NCI-H1694 (cell line): ENCODE data around the gene SCARF2.
"Not testable (repeated sequence)": the region's sequence is repeated elsewhere in the genome, so short reads cannot be mapped to it uniquely, and the experiment has no call there.

ENCODE experiments used
- DNase-seq: peaks from one replicate; lab custom pipeline; 2025; lab: John Stamatoyannopoulos, UW

Gene SCARF2

DNA sequence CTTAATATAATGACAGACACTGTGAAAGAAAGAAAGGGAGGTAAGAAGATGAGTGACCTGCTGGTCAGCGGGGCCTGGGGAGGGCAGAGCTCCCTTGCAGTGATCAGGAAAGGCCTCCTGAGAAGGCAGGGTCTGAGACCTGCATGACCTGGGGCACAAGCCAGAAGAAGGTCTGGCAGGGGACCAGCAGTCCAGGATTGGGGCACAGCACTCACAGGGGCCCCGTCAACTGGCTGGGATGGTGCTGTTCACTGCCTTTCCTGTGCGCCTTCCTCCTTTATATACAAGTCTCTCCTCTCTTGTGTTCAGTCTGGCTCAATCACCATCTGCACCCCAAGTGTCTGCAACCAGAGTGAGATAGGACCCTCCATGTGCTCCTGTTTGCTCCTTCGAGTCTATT is 22.2 kb upstream of the SCARF2 start:
- no peak for DNase-seq

DNA sequence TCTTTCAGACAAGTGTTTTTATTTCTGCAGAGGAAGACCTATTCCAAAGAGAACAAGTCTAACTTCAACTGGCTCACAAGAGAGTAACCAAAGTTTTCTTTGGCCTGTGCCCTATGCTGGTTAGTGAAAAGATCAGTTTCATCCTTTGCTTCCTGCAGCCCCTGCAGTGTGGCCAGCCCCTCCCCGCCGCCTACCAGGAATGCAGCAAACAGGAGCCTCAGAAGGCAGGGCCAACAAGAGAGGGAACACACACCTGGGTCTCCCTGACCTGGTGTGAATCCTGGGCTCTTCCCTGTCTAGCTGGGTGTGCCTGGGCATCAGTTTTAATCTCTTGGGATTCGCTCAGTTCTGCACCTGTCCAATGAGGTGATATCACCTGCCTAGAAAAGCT is 21.5 kb upstream of the SCARF2 start:
- DNase-seq, result no peak

DNA sequence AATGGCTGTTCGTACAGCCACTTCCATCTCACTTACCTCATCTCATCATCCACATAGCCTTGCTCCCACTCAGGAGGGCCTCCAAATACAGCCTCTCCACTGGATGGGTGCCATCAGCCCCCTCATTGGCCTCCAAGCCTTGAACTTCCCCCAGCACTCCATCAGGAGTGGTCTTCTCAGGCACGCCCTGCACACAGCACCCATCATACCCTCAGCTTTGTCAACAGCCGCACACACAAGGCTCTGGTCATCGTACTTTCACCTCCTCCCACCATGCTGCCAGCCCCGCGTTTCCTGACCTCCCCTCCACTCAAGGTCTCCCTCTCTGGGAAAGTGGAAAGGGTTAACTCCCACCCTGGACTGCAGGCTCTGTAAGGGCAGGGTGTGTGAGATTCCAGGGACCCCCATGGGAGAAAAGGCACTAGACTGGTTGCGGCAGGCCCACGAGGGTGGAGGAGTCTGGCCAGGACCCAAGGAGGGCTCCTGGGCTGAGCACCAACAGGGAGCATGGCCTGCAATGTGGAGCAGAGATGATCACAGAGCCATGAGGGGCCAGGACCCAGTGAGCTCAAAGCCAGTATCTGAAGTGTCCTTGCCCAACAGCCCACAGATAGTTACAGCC is 21.0 kb upstream of the SCARF2 start:
- DNase-seq, result no peak

DNA sequence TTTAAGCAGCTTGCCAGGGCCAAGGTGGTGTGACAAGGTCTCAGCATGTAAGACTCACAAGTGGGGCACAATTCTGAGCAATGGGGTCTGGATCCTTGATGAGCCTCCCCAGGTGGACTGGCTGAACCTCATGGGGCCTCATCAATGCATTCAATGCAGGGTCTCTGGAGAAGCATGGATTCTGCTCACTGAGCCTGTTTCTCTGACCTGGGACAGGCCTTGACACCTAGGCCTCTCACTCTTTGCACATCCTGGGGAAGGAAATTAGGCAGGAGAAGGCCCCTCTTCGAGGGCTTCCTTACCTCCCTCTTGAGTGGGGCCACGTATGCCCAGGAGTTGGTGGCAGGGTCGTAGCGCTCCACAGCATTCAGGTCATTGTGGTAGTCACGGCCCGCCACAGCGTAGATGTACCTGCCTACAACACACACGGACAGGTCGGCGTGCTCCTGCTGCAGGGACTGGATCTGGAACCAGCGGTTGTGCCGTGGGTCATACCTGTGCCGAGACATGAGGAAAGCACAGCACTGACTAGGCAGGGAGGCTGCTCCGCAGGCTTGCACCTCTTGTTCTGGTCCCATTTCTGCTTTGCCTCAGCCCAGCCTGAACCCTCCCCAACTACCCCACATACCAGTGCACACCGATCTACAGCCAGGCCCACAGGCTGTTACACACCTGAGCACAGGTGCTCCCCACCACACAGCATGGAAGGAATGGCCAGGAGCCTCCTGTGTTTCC is 20.0 kb upstream of the SCARF2 start:
- DNase-seq, result no peak

DNA sequence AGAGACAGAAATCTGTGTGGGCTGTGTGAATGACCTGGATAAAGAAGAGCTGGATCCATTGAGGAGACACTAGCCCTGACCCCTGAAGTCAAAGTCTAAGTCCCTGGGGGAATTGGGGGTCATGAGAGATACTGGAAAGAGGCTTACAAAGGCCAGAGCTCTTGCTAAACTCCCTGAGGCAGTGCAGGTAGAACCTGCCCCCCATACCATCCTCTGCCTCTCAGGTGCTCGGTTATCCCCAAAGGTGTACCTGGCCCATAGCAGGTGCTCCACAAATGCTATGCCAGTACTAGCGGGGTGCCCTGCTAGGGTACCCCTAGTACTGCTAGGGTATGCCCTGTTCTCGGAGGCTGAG is 19.1 kb upstream of the SCARF2 start:
- no peak for DNase-seq

- DNase-seq, result peak; percentile 80
Measured at GRCh38 chr22:20456064-20456721, 18.6 kb upstream of the SCARF2 start.

DNA sequence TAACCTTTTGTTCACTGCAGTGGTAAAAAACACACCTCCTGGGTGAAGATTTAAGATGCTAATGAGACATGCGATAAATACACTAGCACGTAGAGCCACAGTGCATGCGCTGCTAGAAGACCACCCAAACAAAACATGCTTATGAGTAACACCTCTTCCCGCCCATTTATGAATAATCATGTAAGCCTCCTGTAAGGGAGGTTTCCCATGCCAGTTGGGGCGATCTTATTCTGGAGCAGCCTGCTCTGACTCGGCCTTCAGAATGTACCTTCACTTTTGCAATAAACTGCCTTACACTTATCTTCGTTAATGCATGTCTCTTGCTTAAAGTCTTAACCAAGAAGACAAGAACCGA is 18.1 kb upstream of the SCARF2 start:
- DNase-seq, result no peak

DNA sequence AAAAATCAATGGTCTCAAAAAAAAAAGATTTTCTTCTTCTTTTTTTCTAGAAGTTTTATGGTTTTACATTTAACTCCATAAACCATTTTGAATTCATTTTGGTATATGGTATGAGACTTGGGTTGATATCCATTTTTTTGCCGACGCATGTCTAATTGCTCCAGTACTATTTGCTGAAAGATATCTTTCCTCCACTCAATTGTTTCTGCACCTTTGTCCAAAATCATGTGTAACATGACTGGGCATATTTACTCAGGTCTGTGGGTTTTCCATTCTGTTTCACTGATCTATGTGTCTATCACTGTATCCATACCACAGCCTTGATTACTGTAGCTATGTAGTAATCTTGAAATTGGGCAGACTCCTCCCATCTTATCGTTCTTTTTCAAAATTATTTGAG is 15.6 kb upstream of the SCARF2 start:
- no peak for DNase-seq

DNA sequence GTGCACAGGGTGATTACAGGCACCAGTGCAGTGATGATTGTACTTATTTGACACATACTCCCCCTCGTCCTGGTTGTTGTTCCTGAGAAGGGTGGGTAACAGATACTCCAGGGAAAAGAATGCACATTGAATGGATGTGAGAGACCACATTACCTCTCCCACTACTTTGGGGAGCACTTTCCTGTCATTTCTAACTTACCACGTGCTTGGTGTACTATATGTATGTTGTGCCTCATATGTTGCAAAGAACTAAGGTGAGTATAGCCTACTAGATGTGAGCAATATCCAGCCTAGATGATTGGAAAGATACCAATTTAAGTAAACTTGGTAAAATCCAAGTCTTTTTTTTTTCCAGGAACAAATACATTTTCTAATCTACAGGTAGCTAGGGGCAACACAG is 14.3 kb upstream of the SCARF2 start:
- no peak for DNase-seq

DNA sequence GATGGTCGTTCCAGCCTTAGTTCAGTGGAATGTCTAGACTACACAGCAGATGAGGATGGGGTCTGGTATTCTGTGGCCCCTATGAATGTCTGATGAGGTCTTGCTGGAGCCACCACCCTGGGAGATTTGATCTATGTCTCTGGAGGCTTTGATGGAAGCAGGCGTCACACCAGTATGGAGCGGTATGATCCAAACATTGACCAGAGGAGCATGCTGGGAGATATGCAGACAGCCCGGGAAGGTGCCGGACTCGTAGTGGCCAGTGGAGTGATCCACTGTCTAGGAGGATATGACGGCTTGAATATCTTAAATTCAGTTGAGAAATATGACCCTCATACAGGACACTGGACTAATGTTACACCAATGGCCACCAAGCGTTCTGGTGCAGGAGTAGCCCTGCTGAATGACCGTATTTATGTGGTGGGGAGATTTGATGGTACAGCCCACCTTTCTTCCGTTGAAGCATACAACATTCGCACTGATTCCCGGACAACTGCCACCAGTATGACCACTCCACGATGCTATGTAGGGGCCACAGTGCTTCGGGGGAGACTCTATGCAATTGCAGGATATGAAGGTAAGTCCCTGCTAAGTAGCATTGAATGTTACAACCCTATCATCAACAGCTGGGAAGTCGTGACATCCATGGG is 13.6 kb upstream of the SCARF2 start:
- DNase-seq, result not testable (repeated sequence)

- no peak for DNase-seq
Measured at GRCh38 chr22:20450551-20450906, 12.9 kb upstream of the SCARF2 start.

GRCh38 chr22:20449819-20450550 is 12.4 kb upstream of the SCARF2 start:
- no peak for DNase-seq

GRCh38 chr22:20448630-20449029 is 11.0 kb upstream of the SCARF2 start:
- no peak for DNase-seq

DNA sequence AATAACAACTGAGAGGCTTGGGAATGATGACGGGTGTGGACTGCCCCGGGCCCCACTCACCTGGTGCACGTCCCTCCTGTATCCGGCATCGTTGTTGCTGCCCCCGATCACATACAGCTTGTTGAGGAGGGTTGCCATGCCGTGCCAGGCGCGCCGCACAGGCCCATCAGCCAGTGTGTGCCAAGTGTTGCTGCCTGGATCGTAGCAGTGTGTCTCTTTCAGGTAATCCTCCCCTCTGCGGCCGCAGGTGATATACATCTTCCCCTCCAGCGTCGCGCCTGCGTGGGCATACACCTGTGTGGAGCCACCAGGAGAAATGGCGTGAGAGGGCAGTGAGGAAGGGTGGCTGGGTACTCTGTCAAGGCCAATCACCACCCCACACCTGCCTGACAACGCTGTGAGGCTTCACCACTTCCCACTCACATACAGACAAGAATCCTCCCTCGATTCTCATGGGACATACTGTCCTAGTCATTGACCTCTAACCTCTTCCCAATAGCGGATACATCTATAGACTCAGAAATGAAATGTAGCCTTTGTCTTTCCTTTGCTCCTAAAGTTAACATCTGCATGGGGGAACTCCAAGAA is 8.9 kb upstream of the SCARF2 start:
- no peak for DNase-seq

DNA sequence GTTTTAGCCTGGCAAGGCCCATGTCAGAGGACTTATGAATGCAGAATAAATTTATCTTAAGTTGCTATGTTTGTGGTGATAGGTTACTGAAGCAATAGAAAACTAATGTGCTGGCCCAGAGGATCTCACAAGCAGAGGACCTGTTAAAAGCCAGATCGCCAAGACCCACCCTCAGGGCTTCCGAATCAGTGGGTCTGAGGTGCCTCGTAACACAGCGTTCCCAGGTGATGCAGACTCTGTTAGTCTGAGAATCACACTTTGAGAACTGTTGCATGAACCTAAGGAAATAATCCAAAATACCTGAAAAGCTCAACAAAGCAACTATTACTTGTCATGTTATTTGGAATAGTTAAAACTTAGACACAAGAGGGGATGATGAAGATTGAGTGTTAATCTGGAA is 6.7 kb upstream of the SCARF2 start:
- DNase-seq, result no peak

- no peak for DNase-seq
Measured at GRCh38 chr22:20442485-20443284, 5.1 kb upstream of the SCARF2 start.

DNA sequence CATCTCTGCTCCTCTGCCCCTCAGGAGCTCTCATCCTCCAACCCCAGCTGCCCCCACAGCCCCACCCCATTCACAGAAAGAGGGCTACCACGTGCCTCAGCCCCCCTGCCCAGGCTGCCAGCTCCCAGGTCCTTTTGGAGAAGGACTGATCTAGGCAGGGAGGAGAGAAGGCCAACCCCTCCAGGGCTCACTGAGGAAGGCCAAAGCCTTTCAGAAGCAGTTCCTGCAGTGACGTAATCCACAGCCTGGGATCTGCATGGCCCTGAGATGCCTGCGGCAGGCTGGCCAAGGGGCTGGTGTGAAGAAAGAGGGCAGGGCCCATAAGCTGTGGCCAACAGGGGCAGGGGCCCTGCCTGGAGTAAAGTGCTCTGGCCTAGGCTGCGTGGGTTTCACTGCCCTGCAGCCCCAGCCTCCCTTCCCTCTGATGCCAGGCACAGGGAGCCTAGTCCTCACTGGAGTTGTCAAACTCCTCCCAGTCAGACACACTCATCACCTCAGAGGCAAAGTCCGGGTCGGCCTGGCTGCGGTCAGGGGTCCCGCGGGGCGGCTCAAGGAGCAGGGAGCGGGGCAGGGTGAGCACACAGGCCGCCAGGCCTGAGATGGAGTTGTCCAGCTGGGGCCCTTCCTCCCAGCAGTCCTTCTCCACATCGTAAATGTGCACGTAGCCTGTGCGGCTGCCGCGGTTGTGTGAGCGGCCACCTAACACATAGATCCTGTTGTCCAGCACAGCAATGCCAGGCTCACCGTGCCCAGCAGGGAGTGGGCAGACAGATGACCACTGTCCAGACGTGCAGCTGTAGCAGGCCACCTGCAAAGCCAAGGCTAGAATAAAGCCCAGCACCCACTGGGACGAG is 4.2 kb upstream of the SCARF2 start:
- DNase-seq, result no peak

- DNase-seq, result no peak
Measured at GRCh38 chr22:20440637-20441591, 3.3 kb upstream of the SCARF2 start.

GRCh38 chr22:20439928-20440575 is 2.4 kb upstream of the SCARF2 start:
- no peak for DNase-seq
